IMR-90 (cell line): ENCODE data around the gene RXYLT1. TPM values are rescaled to one million over a fixed set of nuclear protein-coding genes. Genes with fewer than 3 reads are reported as not detected.

ENCODE experiments used
- ATAC-seq: fragments of 200-7000 bp; cut with Tn5 transposase; 2 replicates; pipeline ENCODE4 v1.9.1; 2020; ENCODE audit warnings: low read depth, mild to moderate bottlenecking, moderate library complexity
- BruUV-seq: library from RNA; stranded (reverse); fragments of 400-500 nt; replicated peaks from 2 replicates; lab custom pipeline; 2021; lab: Mats Ljungman, UMichigan
- CTCF ChIA-PET: fragments of 300-600 bp; formaldehyde crosslinking; extraction: SDS; loops from one replicate; lab custom pipeline; 2021; ENCODE audit warnings: antibody characterized with exemption; lab: Yijun Ruan, JAX
- POLR2A ChIA-PET: fragments of 300-600 bp; sonication (Branson Sonifier 250); formaldehyde crosslinking; loops from one replicate; lab custom pipeline; 2022; ENCODE audit warnings: antibody characterized with exemption; ENCODE audit not compliant: unreplicated experiment; lab: Charles Lee
- DNase-seq: peaks from one replicate; pipeline ENCODE4 v3.0.0; 2013
- H2AFZ ChIP-seq: replicated peaks from 2 replicates; pipeline ENCODE3; 2013; ENCODE audit warnings: low read length, mild to moderate bottlenecking; ENCODE audit not compliant: poor library complexity
- H2AK5ac ChIP-seq: 2 replicates; pipeline ENCODE4 v1.6.1; 2013; ENCODE audit warnings: low read depth, low read length, inconsistent platforms
- H2AK9ac ChIP-seq: replicated peaks from 2 replicates; pipeline ENCODE3; 2013; ENCODE audit warnings: mild to moderate bottlenecking, low read depth, low read length, moderate library complexity; ENCODE audit not compliant: poor library complexity
- H2BK120ac ChIP-seq: 2 replicates; pipeline ENCODE4 v1.6.1; 2013; ENCODE audit warnings: low read depth, low read length, inconsistent platforms
- H2BK15ac ChIP-seq: 3 replicates; pipeline ENCODE4 v1.6.1; 2013; ENCODE audit warnings: low read depth, low read length, inconsistent platforms
- H2BK20ac ChIP-seq: 2 replicates; pipeline ENCODE4 v1.6.1; 2013; ENCODE audit warnings: low read depth, mild to moderate bottlenecking, inconsistent platforms, low read length, moderate library complexity
- H2BK5ac ChIP-seq: 2 replicates; pipeline ENCODE4 v1.6.1; 2013; ENCODE audit warnings: mild to moderate bottlenecking, low read depth, low read length, inconsistent platforms; ENCODE audit not compliant: poor library complexity, severe bottlenecking
- H3K14ac ChIP-seq: replicated peaks from 2 replicates; pipeline ENCODE4 v1.6.1; 2013; ENCODE audit warnings: low read depth, low read length, inconsistent platforms
- H3K18ac ChIP-seq: 2 replicates; pipeline ENCODE4 v1.6.1; 2013; ENCODE audit warnings: low read depth, low read length, control low read depth
- H3K23ac ChIP-seq: 2 replicates; pipeline ENCODE4 v1.6.1; 2013; ENCODE audit warnings: low read depth, low read length, inconsistent platforms
- H3K27ac ChIP-seq: 2 replicates; pipeline ENCODE4 v1.5.1; 2013; ENCODE audit warnings: mild to moderate bottlenecking, control low read depth, low read length; ENCODE audit not compliant: insufficient read depth
- H3K27me3 ChIP-seq: 2 replicates; pipeline ENCODE4 v1.6.1; 2013; ENCODE audit warnings: low read length; ENCODE audit not compliant: control insufficient read depth, insufficient read depth
- H3K36me3 ChIP-seq: 2 replicates; pipeline ENCODE4 v1.6.1; 2013; ENCODE audit warnings: low read length, mixed read lengths; ENCODE audit not compliant: control insufficient read depth, insufficient read depth
- H3K4ac ChIP-seq: 2 replicates; pipeline ENCODE4 v1.6.1; 2013; ENCODE audit warnings: low read depth, low read length, inconsistent platforms
- H3K4me1 ChIP-seq: 2 replicates; pipeline ENCODE4 v1.6.1; 2013; ENCODE audit warnings: low read length, mixed read lengths; ENCODE audit not compliant: control insufficient read depth, insufficient read depth
- H3K4me2 ChIP-seq: 2 replicates; pipeline ENCODE4 v1.6.1; 2013; ENCODE audit warnings: low read depth, mild to moderate bottlenecking, control low read depth, low read length, moderate library complexity
- H3K4me3 ChIP-seq: 2 replicates; pipeline ENCODE4 v1.5.1; 2013; ENCODE audit warnings: low read depth, mild to moderate bottlenecking, control low read depth, low read length, moderate library complexity; ENCODE audit not compliant: insufficient read depth
- H3K56ac ChIP-seq: 2 replicates; pipeline ENCODE4 v1.6.1; 2013; ENCODE audit warnings: low read length, inconsistent platforms; ENCODE audit not compliant: insufficient read depth; ENCODE audit errors: extremely low read depth
- H3K79me1 ChIP-seq, 2 experiments: 2 replicates each; pipeline ENCODE4 v1.6.1; 2013; ENCODE audit warnings: low read length in 2 of 2, inconsistent platforms in 1 of 2, low read depth in 1 of 2
- H3K9ac ChIP-seq: 2 replicates; pipeline ENCODE4 v1.6.1; 2013; ENCODE audit warnings: low read depth, low read length, control low read depth
- H3K9me1 ChIP-seq: 2 replicates; pipeline ENCODE4 v1.6.1; 2013; ENCODE audit warnings: low read length, inconsistent platforms; ENCODE audit not compliant: insufficient read depth
- H3K9me3 ChIP-seq: 2 replicates; pipeline ENCODE4 v1.6.1; 2013; ENCODE audit warnings: low read length; ENCODE audit not compliant: control insufficient read depth, insufficient read depth
- H4K20me1 ChIP-seq: 2 replicates; pipeline ENCODE4 v1.6.1; 2013; ENCODE audit warnings: low read length, inconsistent platforms; ENCODE audit not compliant: insufficient read depth
- H4K5ac ChIP-seq: 2 replicates; pipeline ENCODE4 v1.6.1; 2013; ENCODE audit warnings: mild to moderate bottlenecking, low read depth, low read length, control low read depth
- H4K8ac ChIP-seq, 2 experiments: 2 replicates each; pipeline ENCODE4 v1.6.1; 2013; ENCODE audit warnings: low read depth in 2 of 2, low read length in 2 of 2, control low read depth in 1 of 2, inconsistent platforms in 1 of 2
- H4K91ac ChIP-seq: 2 replicates; pipeline ENCODE4 v1.6.1; 2013; ENCODE audit warnings: low read depth, low read length, inconsistent platforms; ENCODE audit not compliant: insufficient read depth
- BHLHE40 ChIP-seq: fragments of 150-350 bp; IDR thresholded peaks from 2 replicates; pipeline ENCODE4 v1.6.1; 2016; ENCODE audit warnings: mild to moderate bottlenecking, low read depth, low read length
- CTCF ChIP-seq: conservative IDR thresholded peaks from 2 replicates; pipeline ENCODE4 v1.5.1; 2012; ENCODE audit warnings: mild to moderate bottlenecking, low read depth, low read length, improper control_type of control experiment
- FOS ChIP-seq: fragments of 150-350 bp; IDR thresholded peaks from 2 replicates; pipeline ENCODE4 v1.6.1; 2016; ENCODE audit warnings: low read depth, low read length
- MXI1 ChIP-seq: IDR thresholded peaks from 2 replicates; pipeline ENCODE4 v1.6.1; 2012; ENCODE audit warnings: low read depth, mild to moderate bottlenecking, low read length, moderate library complexity, borderline replicate concordance
- NFE2L2 ChIP-seq: fragments of 150-350 bp; IDR thresholded peaks from 2 replicates; pipeline ENCODE4 v1.6.1; 2016; ENCODE audit warnings: low read depth, mild to moderate bottlenecking, low read length
- POLR2A ChIP-seq: IDR thresholded peaks from 2 replicates; pipeline ENCODE4 v1.6.1; 2012; ENCODE audit warnings: mild to moderate bottlenecking, low read depth, low read length
- SMC3 ChIP-seq: fragments of 150-350 bp; IDR thresholded peaks from 2 replicates; pipeline ENCODE4 v1.6.1; 2016; ENCODE audit warnings: low read depth, mild to moderate bottlenecking, antibody characterized with exemption, low read length, moderate library complexity
- WGBS, 2 experiments: methylation state at CpG; one replicate each; pipeline versions ENCODE4 v1.1.5 to v1.1.7; 2013; ENCODE audit warnings: missing lambda C conversion rate in 2 of 2; ENCODE audit not compliant: insufficient read length in 1 of 2; ENCODE audit errors: extremely low coverage in 2 of 2; 5-methylcytosine and 5-hydroxymethylcytosine counted together
- dilution Hi-C: fragments of 300-500 bp; cut with HindIII; formaldehyde crosslinking; loops from one replicate; pipeline ENCODE4 v1.14.3; 2018; ENCODE audit warnings: low sequenced_read_pairs; ENCODE audit not compliant: unreplicated experiment
- in situ Hi-C: fragments of 300-500 bp; cut with MboI; formaldehyde crosslinking; loops from 3 replicates; pipeline ENCODE4 v1.14.3; 2019; ENCODE audit warnings: low sequenced_read_pairs, inconsistent platforms, mixed read lengths
- intact Hi-C: fragments of 100-400 bp; cut with micrococcal nuclease; formaldehyde crosslinking; loops from 2 replicates; pipeline ENCODE4 v1.10.0; 2022
- polyA plus RNA-seq, 3 experiments: library from polyadenylated mRNA; depleted of rRNA; stranded (reverse); fragments of >200 nt; gene quantifications; 2 replicates each; pipeline ENCODE4 v1.2.3, GENCODE V29; 2012; ENCODE audit warnings: low replicate concordance in 1 of 3
- total RNA-seq: library from RNA; depleted of rRNA; stranded (reverse); fragments of >200 nt; gene quantifications from 2 replicates; pipeline ENCODE4 v1.2.3, GENCODE V29; 2012

Gene RXYLT1
- total and polyA plus RNA-seq, 2 of the 4 experiments (the other 2 are of a cell fraction), result 9.0 to 9.5 TPM

DNA sequence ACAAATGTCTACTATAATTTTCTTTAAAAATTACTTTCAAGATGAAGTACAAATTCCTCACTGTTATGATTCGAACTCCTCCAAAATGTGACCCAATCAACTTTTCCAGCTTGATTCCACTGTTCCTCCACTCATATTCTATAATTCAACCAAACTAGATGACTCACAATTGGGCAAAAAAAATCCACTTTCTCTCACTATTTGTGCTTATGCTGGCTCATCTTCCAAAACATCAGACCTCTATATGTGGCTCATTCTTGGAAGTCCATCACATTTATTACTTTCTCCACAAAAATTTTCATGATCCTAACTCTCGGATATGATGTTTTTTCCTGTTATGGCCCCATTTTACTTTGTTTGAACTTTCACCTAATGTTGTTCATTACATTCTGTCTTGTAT is 26.9 kb upstream of the RXYLT1 start:
- intact Hi-C loops (no loop called here), dilution Hi-C loops (no loop called here), in situ Hi-C loops (no loop called here)
- Histone ChIP-seq H2AFZ (no peak overlapping the region), H4K5ac (no peak overlapping the region), H3K9ac (no peak overlapping the region), H2BK120ac (no peak overlapping the region), H3K4me1 (no peaks in the 10 kb centered on the region), H3K14ac (no peak overlapping the region), H2AK5ac (no peak overlapping the region), H3K4me2 (no peak overlapping the region), H3K23ac (no peak overlapping the region), H4K8ac (no peak overlapping the region), H2BK5ac (no peak overlapping the region), H3K9me3 (no peaks in the 10 kb centered on the region), H3K79me1 (no peaks in the 10 kb centered on the region), H2BK15ac (no peak overlapping the region), H2AK9ac (no peak overlapping the region), H4K91ac (no peak overlapping the region), H2BK20ac (no peak overlapping the region), H3K27ac (no peak overlapping the region), H3K9me1 (no peaks in the 10 kb centered on the region), H3K56ac (no peak overlapping the region), H3K27me3 (peaks cover 4% of the 10 kb centered on the region), H3K4ac (no peak overlapping the region), H4K20me1 (no peaks in the 10 kb centered on the region), H3K4me3 (no peak overlapping the region), H3K36me3 (no peaks in the 10 kb centered on the region), H3K18ac (no peak overlapping the region)
- CTCF ChIA-PET, result no interaction called here
- WGBS, 2 experiments, result no CpG with 5 or more reads among the region's 2 CpGs
- TF ChIP-seq CTCF (no peak), BHLHE40 (no peak), SMC3 (no peak), FOS (no peak), MXI1 (no peak), POLR2A (no peak), NFE2L2 (no peak)
- DNase-seq, result no peak
- ATAC-seq, result no peak
- POLR2A ChIA-PET, result interaction anchor here (0.6 kb wide), 1 partner anchor 562 kb away, joined by 7 read pairs; no protein-coding TSS in a partner anchor
- BruUV-seq, result no TSS peak
